Nucleus accumbens (tissue), 56 donors: ENCODE measurements around the gene PHTF2.

ENCODE experiments used
- DNase-seq, 56 donors: peaks; one replicate each; lab custom pipeline; 2025; lab: John Stamatoyannopoulos, UW

The PHTF2 gene

GRCh38 chr7:77917500-77918262 is 119.1 kb downstream of the PHTF2 start:
- no peak for DNase-seq

DNA sequence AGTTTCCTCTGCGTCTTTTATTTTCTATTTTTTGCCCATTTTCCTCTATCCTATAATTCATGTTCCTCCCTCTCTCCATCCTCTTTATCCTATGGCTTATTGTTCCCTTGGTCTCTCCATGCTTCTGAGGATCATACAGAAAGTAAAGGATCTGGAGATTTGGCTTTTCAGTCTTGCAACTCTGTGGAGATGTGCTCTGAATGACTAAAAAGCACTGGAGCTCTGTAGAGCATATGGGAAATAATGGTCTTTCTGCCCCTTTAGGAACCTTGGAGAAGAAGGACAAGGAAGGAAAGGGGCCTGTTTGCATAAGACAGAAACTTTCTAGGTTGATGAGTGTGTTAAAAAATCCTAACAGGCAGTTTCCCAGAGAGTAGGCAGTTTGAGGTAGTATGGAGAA is 120.1 kb downstream of the PHTF2 start:
- no peak for DNase-seq

DNA sequence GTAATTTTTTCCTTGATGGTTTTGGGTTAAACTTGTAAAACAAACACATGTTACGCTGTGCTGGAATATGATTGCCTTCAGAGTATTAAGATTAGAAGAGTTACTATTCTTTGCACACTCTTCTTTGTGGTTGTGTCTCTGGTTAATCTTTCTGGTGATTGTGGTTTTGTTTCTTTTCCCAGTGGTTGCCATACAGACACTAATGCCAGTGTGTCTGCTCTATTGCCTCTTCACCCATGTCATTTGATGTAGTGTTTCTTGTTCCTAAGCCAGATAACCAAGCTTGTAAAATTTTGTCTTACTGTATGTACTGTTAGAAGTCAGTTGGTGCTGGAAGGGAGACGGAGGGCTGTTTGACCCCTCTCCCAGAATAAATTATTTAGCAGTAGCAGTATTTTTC is 124.8 kb downstream of the PHTF2 start:
- DNase-seq, result no peak

DNA sequence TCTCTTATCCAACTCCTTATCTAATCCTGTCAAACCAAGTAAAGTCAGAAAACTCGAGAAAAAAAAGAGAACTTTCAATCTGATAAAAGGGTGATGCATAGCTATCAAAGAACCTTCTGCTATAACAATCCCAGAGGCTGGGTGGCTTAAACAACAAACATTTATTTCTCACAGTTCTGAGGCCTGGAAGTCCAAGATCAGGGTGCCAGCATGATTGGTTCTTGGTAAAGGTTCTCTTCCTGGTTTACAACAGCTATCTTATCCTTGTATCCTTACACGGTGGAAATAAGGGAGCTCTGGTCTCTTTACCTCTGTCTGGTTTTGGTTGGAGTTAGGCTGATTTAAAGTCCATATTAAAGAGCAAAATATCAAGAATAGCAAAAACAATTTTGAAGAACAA is 131.9 kb downstream of the PHTF2 start:
- no peak for DNase-seq

- no peak for DNase-seq
These were observed 133.3 kb downstream of the PHTF2 start for GRCh38 chr7:77931841-77932240.

- DNase-seq, result no peak
These were observed 134.8 kb downstream of the PHTF2 start for GRCh38 chr7:77933394-77933793.

DNA sequence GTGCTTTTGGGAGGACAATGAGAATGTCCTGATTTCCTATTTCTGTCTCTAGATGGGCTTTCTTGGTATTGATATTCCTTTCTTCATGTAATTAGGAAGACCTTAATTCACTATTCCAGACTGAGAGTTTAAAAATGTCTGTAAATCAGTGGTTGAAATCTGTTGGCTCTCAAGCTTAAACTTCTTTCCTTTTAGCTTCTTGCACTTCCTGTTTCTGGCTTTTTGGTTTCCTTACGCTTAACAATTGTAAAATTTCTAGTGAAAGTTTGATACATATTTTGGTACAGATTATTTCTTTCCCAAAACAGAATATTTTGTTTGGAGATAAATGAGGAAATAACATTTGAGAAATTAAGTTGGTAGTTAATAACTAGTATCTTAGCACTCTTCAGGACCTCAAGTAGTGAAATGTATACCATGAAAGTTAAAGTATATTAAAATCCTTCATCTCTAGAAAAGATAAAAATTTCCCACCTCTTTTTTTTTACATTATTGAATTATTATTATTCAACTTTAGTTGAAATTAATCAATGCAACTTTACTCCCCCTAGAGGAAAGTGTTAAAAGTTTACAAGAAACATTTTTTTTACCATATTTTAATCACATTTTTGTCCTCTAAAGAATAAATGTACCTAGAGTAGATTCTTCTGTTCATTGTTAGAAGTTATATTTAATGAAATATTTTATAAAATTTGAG is 137.2 kb downstream of the PHTF2 start:
- DNase-seq, result no peak

- DNase-seq, result peak in 9 of 56 donors; percentile 1 to 65 (median 3)
These were observed 142.1 kb downstream of the PHTF2 start for GRCh38 chr7:77940647-77941046.

DNA sequence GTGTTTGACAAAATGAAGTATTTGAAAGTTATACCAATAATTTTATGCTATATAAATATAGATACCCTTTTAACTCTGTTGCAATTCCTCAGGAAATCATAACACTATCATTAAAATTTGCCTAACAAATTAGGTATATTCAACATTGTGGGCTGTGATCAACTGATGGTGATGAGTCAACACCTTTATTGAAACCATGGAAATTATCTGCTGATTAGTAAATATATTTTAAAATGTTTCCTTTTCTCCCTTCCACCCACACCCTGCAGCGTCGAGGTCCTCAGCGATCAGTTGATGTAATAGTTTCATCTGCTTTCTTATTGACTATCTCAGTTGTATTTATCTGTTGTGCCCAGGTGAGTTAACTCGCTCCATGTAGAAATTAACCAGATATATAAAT is 143.9 kb downstream of the PHTF2 start:
- DNase-seq, result no peak

DNA sequence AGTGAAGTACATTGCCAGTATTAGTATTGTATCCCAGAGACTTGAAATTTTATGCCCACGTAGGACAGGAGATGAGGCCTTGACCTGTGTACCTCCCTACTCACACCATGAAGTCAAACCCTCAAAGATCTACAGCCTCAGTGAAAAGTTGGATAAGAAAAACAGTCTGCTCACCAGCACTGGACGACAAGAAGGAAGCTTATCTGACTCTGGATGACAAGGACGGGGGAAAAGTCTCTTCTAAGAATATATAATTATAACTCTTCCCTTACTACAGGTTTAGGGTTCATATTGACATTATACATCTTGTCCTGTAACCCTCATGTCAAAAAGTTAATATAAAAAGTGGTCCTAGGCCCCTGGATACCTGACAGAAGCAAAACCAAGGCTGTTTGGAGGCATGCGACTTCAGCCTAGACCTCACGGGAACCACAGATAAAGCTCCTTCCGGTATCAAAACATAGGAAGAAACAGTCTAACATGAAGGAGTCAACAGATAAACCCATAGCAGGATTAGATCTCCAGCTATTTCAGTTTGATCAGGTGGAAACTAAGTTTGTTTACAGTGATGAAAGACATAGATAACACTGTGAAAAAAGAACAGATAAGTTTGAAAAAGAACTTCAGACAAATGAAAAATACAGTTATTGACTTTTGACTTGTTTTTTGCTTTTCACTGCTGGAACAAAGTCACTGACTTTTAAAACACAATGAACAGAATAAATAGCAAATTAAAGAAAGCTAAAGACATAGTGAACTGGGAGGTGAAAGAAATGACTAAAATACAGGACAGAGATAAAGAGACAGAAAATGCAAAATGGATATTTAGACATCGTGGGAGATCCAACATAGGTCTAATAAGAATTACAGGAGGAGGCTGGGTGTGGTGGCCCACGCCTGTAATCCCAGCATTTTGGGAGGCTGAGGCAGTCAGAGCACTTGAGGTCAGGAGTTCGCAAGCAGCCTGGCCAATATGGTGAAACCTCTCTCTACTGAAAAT is 145.9 kb downstream of the PHTF2 start:
- no peak for DNase-seq

- DNase-seq, result no peak
These were observed 152.0 kb downstream of the PHTF2 start for GRCh38 chr7:77950548-77950947.

GRCh38 chr7:77954773-77955555 is 156.4 kb downstream of the PHTF2 start:
- no peak for DNase-seq

DNA sequence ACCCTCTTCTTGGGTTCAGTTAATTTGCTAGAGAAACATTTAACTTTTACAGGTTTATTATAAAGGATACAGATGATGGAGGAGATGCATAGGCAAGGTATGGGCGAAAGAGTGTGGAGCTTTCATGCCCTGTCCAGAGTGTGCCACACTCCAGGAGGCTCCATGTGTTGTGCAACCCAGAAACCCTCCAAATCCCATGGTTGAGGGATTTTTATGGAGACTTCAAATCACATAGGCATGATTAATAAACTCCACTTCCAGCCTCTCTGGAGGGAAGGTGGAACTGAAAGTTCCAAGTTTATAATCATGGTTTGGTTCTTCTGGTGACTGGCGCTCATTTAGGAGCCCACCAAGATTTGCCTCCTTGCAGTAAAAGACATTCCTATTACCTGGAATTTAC is 159.9 kb downstream of the PHTF2 start:
- no peak for DNase-seq

DNA sequence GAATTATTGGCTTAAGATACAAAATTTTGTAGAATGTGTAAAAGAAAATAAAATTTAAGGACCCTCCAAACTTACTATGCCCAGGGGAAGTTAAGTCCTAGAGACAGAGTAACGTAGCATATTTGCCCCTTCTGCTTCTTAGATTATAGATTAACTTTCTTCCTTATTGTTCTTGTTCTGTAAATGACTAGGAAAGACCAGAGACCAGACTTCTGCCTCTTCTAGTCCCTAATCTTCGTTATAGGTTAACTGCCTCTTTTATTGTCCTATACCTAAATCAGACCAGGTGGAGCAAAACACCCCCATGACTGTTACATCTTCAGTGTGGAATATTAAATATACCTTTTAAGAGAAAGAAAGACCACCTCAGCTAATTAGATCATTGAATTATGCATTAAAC is 160.5 kb downstream of the PHTF2 start:
- no peak for DNase-seq

DNA sequence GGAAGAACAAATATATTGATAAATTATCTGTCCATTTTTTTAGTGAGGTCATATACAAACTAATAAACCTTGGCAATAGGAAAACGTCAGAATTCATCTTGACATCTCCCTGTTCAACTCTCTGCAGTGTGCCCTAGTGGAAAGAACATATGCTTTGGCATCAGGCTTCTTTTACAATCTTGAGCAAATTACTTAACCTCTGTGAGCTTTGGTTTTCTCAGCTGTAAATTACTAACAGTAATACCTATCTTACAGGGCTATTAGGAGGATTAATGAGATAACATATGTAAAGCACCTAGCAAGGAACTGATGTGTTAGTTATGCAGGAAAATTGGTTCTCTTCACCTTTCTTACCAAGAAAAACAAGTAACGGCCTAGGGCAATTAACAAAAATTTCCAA is 161.8 kb downstream of the PHTF2 start:
- no peak for DNase-seq

DNA sequence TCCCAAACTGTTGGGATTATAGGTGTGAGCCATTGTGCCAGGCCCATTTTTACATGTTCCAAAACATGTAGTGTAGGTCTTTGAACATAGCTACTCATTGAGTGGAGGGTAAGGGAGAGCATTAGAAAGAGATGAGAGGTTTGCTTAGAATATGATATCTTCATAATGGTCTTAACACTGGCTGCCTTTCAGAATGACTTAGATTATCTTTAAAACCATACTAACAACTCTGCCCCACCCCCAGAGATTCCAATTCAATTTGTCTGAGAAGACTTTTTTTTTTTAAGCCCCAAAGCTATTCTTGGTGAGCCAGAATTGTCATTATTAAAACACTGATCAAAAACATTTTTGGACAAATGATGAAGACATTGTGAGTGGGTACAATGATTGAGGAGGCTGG is 168.9 kb downstream of the PHTF2 start:
- DNase-seq, result no peak

GRCh38 chr7:77971726-77972125 is 173.2 kb downstream of the PHTF2 start:
- no peak for DNase-seq

GRCh38 chr7:77975672-77976480 is 177.3 kb downstream of the PHTF2 start:
- DNase-seq, result no peak

GRCh38 chr7:77979219-77979618 is 180.6 kb downstream of the PHTF2 start:
- DNase-seq, result no peak
